ENCODE measurements around the gene UMODL1. TPM values are rescaled to one million over a fixed set of nuclear protein-coding genes. Genes with fewer than 3 reads are reported as not detected.

Gene UMODL1
- total and polyA plus RNA-seq, 2 of the 13 experiments (the other 11 are each of a cell fraction or from before 2014, with no cell fraction given) = not detected

GRCh38 chr21:42110691-42111469 lies 39.8 kb downstream of the UMODL1 start:
- intact Hi-C loops (cut with micrococcal nuclease; ENCODE audit: unreplicated experiment) = loop anchor here (10.0 kb wide), 1 partner anchor 496 kb away; no protein-coding TSS in a partner anchor
- in situ Hi-C loops (cut with HindIII; ENCODE audit: extremely low pct_ligation_motif_present, low pct_unique_long_range_greater_than_20kb) = loop anchor here (10.0 to 25.0 kb wide), 2 partner anchors 156 to 499 kb away; partner anchors contain the start of gene C2CD2

DNA sequence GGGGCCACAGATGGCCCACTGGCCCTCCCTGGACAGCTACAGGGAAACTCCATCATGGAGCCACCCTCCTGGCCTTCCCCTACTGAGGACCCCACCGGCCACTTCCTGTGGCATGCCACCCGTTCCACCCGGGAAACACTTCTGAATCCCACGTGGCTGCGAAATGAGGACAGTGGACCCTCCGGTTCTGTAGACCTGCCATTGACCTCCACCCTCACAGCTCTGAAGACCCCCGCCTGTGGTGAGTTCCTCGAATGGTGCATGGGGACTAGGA lies 40.3 kb downstream of the UMODL1 start:
- H3K9ac ChIP-seq (ENCODE audit: insufficient read depth, low read depth, low read length) = no peak overlapping the region
- H3K27me3 ChIP-seq (ENCODE audit: control insufficient read depth in 1 of 2, insufficient read depth in 2 of 2, low read length in 2 of 2) = peaks cover 0 to 53% of the 10 kb centered on the region in 2 experiments
- no peak overlapping the region for H3K4me2 ChIP-seq (ENCODE audit: low read depth, low read length)
- H3K79me2 ChIP-seq (ENCODE audit: insufficient read depth, low read length) = no peaks in the 10 kb centered on the region
- no TSS peak for BruUV-seq (replicated peaks)
- ATAC-seq (no peak), FAIRE-seq (no peak), DNase-seq (ENCODE audit: low spot score) (no peak)
- ChIA-PET POLR2A (no interaction called here), CTCF (ENCODE audit: low intra/inter-chr PET ratio, low total read pairs) (no interaction called here)
- no peak overlapping the region for H2AFZ ChIP-seq (ENCODE audit: low read length)
- H3K4me1 ChIP-seq (ENCODE audit: insufficient read depth, low read length) = peaks cover 12% of the 10 kb centered on the region
- H4K20me1 ChIP-seq (ENCODE audit: insufficient read depth, low read length) = no peaks in the 10 kb centered on the region
- no peak overlapping the region for H3K27ac ChIP-seq (ENCODE audit: extremely low read length, insufficient read depth, low read length)
- in situ Hi-C loops (cut with HindIII; ENCODE audit: extremely low pct_ligation_motif_present, low pct_unique_long_range_greater_than_20kb) (loop anchor here (10.0 to 25.0 kb wide), 2 partner anchors 157 to 499 kb away; partner anchors contain the start of gene C2CD2), intact Hi-C loops (cut with micrococcal nuclease; ENCODE audit: unreplicated experiment) (loop anchor here (10.0 kb wide), 1 partner anchor 497 kb away; no protein-coding TSS in a partner anchor)
- H3K9me3 ChIP-seq (ENCODE audit: low read length) = no peaks in the 10 kb centered on the region
- no CpG with 5 or more reads among the region's 8 CpGs for WGBS (ENCODE audit: low lambda C conversion rate)
- no peaks in the 10 kb centered on the region for H3K36me3 ChIP-seq (replicated peaks in 1 of 2; ENCODE audit: control insufficient read depth in 1 of 2, insufficient read depth in 2 of 2, low read length in 2 of 2)
- H3K4me3 ChIP-seq (replicated peaks in 1 of 3; ENCODE audit: insufficient read depth in 1 of 3, low read depth in 2 of 3, low read length in 3 of 3) = no peak overlapping the region
- TF ChIP-seq ZSCAN29 (CRISPR knock-in tag; conservative IDR thresholded peaks at IDR 0.05) (no peak), ZNF790 (CRISPR knock-in tag; IDR thresholded peaks at IDR 0.05; ENCODE audit: borderline replicate concordance) (no peak), ETV6 (CRISPR knock-in tag; conservative IDR thresholded peaks at IDR 0.05) (no peak), ZNF775 (CRISPR knock-in tag; IDR thresholded peaks at IDR 0.05; ENCODE audit: borderline replicate concordance) (no peak), JARID2 (CRISPR knock-in tag; IDR thresholded peaks at IDR 0.05; ENCODE audit: insufficient replicate concordance) (no peak), ZNF704 (CRISPR knock-in tag; IDR thresholded peaks at IDR 0.05; ENCODE audit: borderline replicate concordance) (no peak), ZNF749 (CRISPR knock-in tag; IDR thresholded peaks at IDR 0.05; ENCODE audit: borderline replicate concordance) (no peak), DMAP1 (CRISPR knock-in tag; IDR thresholded peaks at IDR 0.05) (no peak), ZNF572 (CRISPR knock-in tag; IDR thresholded peaks at IDR 0.05) (no peak), ZNF570 (CRISPR knock-in tag; IDR thresholded peaks at IDR 0.05; ENCODE audit: borderline replicate concordance) (no peak), HNRNPUL1 (IDR thresholded peaks at IDR 0.05; ENCODE audit: low read depth, low read length) (no peak), HDAC2 (CRISPR knock-in tag; IDR thresholded peaks at IDR 0.05) (no peak), ZNF562 (CRISPR knock-in tag; IDR thresholded peaks at IDR 0.05; ENCODE audit: borderline replicate concordance) (no peak), TBX2 (CRISPR knock-in tag; IDR thresholded peaks at IDR 0.05; ENCODE audit: borderline replicate concordance) (no peak), POLR2AphosphoS5 (IDR thresholded peaks at IDR 0.05; ENCODE audit: low read depth, low read length) (no peak), FOXK1 (CRISPR knock-in tag; IDR thresholded peaks at IDR 0.05; ENCODE audit: borderline replicate concordance, low read depth) (no peak)

More at GRCh38 chr21:42110691-42111469, 39.8 kb downstream of the UMODL1 start:
- 56% methylated on average over 5 of the region's 24 CpGs for WGBS (ENCODE audit: low lambda C conversion rate)
- CTCF ChIA-PET (ENCODE audit: low intra/inter-chr PET ratio, low total read pairs) = no interaction called here
- FAIRE-seq (no peak), DNase-seq (ENCODE audit: low spot score) (no peak), ATAC-seq (no peak)
- POLR2A ChIA-PET = no interaction called here
- H3K36me3 ChIP-seq (replicated peaks in 1 of 2; ENCODE audit: control insufficient read depth in 1 of 2, insufficient read depth in 2 of 2, low read length in 2 of 2) = no peaks in the 10 kb centered on the region
- no peaks in the 10 kb centered on the region for H4K20me1 ChIP-seq (ENCODE audit: insufficient read depth, low read length)
- BruUV-seq (replicated peaks) = no TSS peak
- no peak overlapping the region for H3K9ac ChIP-seq (ENCODE audit: insufficient read depth, low read depth, low read length)
- H3K4me2 ChIP-seq (ENCODE audit: low read depth, low read length) = no peak overlapping the region
- no peak overlapping the region for H3K27ac ChIP-seq (ENCODE audit: extremely low read length, insufficient read depth, low read length)
- H3K4me3 ChIP-seq (replicated peaks in 1 of 3; ENCODE audit: insufficient read depth in 1 of 3, low read depth in 2 of 3, low read length in 3 of 3) = no peak overlapping the region
- peaks cover 15% of the 10 kb centered on the region for H3K4me1 ChIP-seq (ENCODE audit: insufficient read depth, low read length)
- peaks cover 0 to 55% of the 10 kb centered on the region in 2 experiments for H3K27me3 ChIP-seq (ENCODE audit: control insufficient read depth in 1 of 2, insufficient read depth in 2 of 2, low read length in 2 of 2)
- H3K9me3 ChIP-seq (ENCODE audit: low read length) = no peaks in the 10 kb centered on the region
- no peaks in the 10 kb centered on the region for H3K79me2 ChIP-seq (ENCODE audit: insufficient read depth, low read length)
- TF ChIP-seq ZNF773 (CRISPR knock-in tag; IDR thresholded peaks at IDR 0.05; ENCODE audit: borderline replicate concordance) = no peak
- no peak overlapping the region for H2AFZ ChIP-seq (ENCODE audit: low read length)
